ENCODE measurements around the gene CCR4.

- TF ChIP-seq EZH2 (IDR thresholded peaks at IDR 0.05; ENCODE audit: borderline replicate concordance), result no peak
- TF ChIP-seq, protein P1, sequence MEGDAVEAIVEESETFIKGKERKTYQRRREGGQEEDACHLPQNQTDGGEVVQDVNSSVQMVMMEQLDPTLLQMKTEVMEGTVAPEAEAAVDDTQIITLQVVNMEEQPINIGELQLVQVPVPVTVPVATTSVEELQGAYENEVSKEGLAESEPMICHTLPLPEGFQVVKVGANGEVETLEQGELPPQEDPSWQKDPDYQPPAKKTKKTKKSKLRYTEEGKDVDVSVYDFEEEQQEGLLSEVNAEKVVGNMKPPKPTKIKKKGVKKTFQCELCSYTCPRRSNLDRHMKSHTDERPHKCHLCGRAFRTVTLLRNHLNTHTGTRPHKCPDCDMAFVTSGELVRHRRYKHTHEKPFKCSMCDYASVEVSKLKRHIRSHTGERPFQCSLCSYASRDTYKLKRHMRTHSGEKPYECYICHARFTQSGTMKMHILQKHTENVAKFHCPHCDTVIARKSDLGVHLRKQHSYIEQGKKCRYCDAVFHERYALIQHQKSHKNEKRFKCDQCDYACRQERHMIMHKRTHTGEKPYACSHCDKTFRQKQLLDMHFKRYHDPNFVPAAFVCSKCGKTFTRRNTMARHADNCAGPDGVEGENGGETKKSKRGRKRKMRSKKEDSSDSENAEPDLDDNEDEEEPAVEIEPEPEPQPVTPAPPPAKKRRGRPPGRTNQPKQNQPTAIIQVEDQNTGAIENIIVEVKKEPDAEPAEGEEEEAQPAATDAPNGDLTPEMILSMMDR (IDR thresholded peaks at IDR 0.05; ENCODE audit: poor library complexity), result no peak
- no peak for TF ChIP-seq EZH2phosphoT487 (IDR thresholded peaks at IDR 0.05; ENCODE audit: low read depth, severe bottlenecking, unreplicated experiment)
These were observed 12.4 kb downstream of the CCR4 start for GRCh38 chr3:32963871-32964270.
